ENCODE data around the gene SAP30L.

DNA sequence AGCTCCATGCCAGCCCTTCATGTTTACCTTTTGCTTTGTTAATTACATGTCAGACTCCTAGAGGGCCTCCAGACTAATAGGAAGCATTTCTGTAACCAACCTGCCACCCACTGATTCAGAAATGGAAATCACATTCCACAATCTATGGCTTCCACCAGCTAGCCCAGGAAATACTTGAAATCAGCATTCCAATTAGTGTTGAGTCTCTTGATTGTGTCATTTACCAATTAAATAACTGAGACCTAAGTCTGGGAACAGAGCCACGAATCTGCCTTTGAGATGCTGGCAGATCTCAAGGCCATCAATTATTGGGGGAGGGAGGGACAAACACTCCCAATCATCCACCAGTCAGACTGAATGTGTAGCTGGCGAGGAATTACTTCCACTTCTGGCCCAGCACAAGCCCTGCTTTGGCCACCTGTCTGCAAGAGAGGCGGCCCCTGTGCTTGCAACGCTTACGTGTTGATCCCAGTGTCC is 27.4 kb upstream of the SAP30L start:
- TF ChIP-seq, protein P1, sequence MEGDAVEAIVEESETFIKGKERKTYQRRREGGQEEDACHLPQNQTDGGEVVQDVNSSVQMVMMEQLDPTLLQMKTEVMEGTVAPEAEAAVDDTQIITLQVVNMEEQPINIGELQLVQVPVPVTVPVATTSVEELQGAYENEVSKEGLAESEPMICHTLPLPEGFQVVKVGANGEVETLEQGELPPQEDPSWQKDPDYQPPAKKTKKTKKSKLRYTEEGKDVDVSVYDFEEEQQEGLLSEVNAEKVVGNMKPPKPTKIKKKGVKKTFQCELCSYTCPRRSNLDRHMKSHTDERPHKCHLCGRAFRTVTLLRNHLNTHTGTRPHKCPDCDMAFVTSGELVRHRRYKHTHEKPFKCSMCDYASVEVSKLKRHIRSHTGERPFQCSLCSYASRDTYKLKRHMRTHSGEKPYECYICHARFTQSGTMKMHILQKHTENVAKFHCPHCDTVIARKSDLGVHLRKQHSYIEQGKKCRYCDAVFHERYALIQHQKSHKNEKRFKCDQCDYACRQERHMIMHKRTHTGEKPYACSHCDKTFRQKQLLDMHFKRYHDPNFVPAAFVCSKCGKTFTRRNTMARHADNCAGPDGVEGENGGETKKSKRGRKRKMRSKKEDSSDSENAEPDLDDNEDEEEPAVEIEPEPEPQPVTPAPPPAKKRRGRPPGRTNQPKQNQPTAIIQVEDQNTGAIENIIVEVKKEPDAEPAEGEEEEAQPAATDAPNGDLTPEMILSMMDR (optimal IDR thresholded peaks at IDR 0.05 in 1 of 3, IDR thresholded peaks at IDR 0.05 in 1 of 3, conservative IDR thresholded peaks at IDR 0.05 in 1 of 3; ENCODE audit: extremely low read depth in 1 of 3, insufficient read depth in 2 of 3, low read length in 3 of 3), result no peak
- no peak for TF ChIP-seq EZH2 (IDR thresholded peaks at IDR 0.05; ENCODE audit: low read length)

All from keratinocyte (primary cell).